Chondrocyte (in vitro differentiated cells): Measurements from ENCODE around the gene SRGAP1. TPM values are rescaled to one million over a fixed set of nuclear protein-coding genes. Genes with fewer than 3 reads are reported as not detected.
A peak's percentile ranks its signal among the peaks of the same experiment; 100 is the strongest.

Source experiments
- DNase-seq: peaks from one replicate; pipeline ENCODE4 v3.0.0; 2021; ENCODE audit warnings: mixed read lengths, low spot score
- H3K27ac Mint-ChIP-seq: one replicate; pipeline ENCODE4 v1.8.0; 2021; ENCODE audit warnings: mild to moderate bottlenecking, moderate library complexity, mixed read lengths; ENCODE audit not compliant: unreplicated experiment
- H3K27me3 Mint-ChIP-seq: 2 replicates; pipeline ENCODE4 v1.8.0; 2021; ENCODE audit warnings: low read depth, mixed read lengths
- H3K36me3 Mint-ChIP-seq: 2 replicates; pipeline ENCODE4 v1.8.0; 2021; ENCODE audit warnings: low read depth, mixed read lengths
- H3K4me1 Mint-ChIP-seq: 2 replicates; pipeline ENCODE4 v1.8.0; 2021; ENCODE audit warnings: low read depth, mild to moderate bottlenecking, mixed read lengths
- H3K4me3 Mint-ChIP-seq: one replicate; pipeline ENCODE4 v1.8.0; 2021; ENCODE audit warnings: mild to moderate bottlenecking, moderate library complexity, mixed read lengths; ENCODE audit not compliant: unreplicated experiment
- H3K9me3 Mint-ChIP-seq: 2 replicates; pipeline ENCODE4 v1.8.0; 2021; ENCODE audit warnings: low read depth, mixed read lengths
- total RNA-seq: library from RNA; stranded (reverse); gene quantifications from 3 replicates; pipeline ENCODE4 v1.2.1, GENCODE V29; 2021
- TF ChIP-seq, protein P1 (sequence below): fragments of 200-600 bp; sonication (generic); IDR thresholded peaks from 2 replicates; pipeline ENCODE4 v1.5.0; 2021; ENCODE audit warnings: antibody characterized with exemption, mild to moderate bottlenecking, moderate library complexity

Gene SRGAP1
- total RNA-seq, 1 donor from 2014 or later = 13.2 TPM

DNA sequence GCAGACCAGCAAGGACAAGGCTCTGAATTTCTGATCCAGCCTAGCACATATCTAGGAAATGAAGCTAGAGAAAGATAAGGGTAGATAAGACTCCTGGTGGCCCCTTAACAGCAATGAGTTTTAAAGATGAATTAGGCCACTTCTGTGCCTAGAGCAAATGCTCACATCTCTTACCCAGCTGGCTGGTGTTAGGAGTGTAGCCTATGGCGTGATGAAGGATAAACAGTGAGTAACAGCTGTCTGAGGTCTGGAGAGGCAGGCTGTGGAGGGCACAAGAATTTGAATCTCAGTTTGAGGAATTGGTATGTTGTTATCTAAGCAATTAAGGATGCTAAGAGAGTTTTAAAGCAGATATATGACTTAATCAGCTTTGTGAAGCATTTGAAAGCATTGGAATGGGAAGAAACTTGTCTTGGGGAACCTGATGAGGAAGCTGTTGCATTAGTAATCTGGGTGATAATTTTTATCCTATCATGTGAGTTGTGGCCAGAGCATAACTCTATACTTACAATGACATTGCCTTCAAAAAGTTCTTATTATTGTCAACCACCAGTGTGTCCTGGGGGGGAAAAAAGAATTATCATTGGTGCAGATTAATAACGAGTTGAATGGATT is 161.8 kb downstream of the SRGAP1 start:
- TF ChIP-seq, protein P1, sequence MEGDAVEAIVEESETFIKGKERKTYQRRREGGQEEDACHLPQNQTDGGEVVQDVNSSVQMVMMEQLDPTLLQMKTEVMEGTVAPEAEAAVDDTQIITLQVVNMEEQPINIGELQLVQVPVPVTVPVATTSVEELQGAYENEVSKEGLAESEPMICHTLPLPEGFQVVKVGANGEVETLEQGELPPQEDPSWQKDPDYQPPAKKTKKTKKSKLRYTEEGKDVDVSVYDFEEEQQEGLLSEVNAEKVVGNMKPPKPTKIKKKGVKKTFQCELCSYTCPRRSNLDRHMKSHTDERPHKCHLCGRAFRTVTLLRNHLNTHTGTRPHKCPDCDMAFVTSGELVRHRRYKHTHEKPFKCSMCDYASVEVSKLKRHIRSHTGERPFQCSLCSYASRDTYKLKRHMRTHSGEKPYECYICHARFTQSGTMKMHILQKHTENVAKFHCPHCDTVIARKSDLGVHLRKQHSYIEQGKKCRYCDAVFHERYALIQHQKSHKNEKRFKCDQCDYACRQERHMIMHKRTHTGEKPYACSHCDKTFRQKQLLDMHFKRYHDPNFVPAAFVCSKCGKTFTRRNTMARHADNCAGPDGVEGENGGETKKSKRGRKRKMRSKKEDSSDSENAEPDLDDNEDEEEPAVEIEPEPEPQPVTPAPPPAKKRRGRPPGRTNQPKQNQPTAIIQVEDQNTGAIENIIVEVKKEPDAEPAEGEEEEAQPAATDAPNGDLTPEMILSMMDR = no peak
- H3K36me3 Mint-ChIP-seq = peaks cover 5% of the 10 kb centered on the region
- no peaks in the 10 kb centered on the region for H3K27me3 Mint-ChIP-seq
- peaks cover 63% of the 10 kb centered on the region for H3K4me1 Mint-ChIP-seq
- H3K9me3 Mint-ChIP-seq = peaks cover 7% of the 10 kb centered on the region
- H3K27ac Mint-ChIP-seq = peak overlapping the region; percentile 84
- no peak overlapping the region for H3K4me3 Mint-ChIP-seq
- DNase-seq = no peak

DNA sequence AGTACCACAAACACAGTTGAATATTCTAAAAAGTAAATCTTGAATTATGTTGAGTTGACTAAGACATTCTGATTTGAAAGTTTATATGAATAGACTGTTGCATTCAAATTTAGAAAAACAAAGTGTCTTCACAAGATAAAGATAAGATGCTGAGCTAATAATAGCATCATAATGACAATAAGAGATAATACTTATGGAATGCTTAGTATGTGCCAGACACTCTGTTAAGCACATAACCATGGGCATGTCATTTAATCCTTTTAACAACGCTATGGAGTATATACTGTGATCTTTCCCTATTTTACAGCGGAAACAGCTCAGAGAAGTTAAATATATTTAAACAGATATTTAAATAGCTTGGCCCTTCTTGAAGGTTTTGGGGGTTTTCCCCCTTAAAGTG is 163.4 kb downstream of the SRGAP1 start:
- Mint-ChIP-seq H3K36me3 (peaks cover 3% of the 10 kb centered on the region), H3K4me1 (peaks cover 63% of the 10 kb centered on the region), H3K27ac (peak overlapping the region; percentile 22), H3K4me3 (no peak overlapping the region), H3K9me3 (peaks cover 7% of the 10 kb centered on the region), H3K27me3 (no peaks in the 10 kb centered on the region)
- TF ChIP-seq, protein P1 = no peak
- DNase-seq = no peak

DNA sequence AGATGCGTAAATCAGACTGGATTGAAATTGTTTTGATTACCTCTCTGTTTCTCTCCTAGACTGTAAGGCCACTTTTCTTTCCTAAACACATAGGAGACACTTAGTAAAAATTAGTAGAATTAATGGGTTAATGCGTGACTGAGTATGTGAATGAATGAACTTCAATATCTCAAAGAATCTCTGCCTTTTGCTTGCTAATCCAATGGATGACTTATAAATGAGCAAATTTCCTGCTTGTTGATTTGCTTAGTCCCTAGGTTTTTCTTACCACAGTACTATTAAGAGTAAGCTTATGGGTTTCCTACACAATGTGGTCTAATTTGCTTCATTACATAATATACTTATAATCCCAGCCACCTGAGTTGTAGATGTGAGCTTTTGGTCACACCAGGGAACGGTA is 164.1 kb downstream of the SRGAP1 start:
- TF ChIP-seq, protein P1 = no peak
- H3K27me3 Mint-ChIP-seq = no peaks in the 10 kb centered on the region
- peaks cover 3% of the 10 kb centered on the region for H3K9me3 Mint-ChIP-seq
- no peak for DNase-seq
- peak overlapping the region; percentile 41 for H3K27ac Mint-ChIP-seq
- no peak overlapping the region for H3K4me3 Mint-ChIP-seq
- H3K36me3 Mint-ChIP-seq = no peaks in the 10 kb centered on the region
- peaks cover 62% of the 10 kb centered on the region for H3K4me1 Mint-ChIP-seq

DNA sequence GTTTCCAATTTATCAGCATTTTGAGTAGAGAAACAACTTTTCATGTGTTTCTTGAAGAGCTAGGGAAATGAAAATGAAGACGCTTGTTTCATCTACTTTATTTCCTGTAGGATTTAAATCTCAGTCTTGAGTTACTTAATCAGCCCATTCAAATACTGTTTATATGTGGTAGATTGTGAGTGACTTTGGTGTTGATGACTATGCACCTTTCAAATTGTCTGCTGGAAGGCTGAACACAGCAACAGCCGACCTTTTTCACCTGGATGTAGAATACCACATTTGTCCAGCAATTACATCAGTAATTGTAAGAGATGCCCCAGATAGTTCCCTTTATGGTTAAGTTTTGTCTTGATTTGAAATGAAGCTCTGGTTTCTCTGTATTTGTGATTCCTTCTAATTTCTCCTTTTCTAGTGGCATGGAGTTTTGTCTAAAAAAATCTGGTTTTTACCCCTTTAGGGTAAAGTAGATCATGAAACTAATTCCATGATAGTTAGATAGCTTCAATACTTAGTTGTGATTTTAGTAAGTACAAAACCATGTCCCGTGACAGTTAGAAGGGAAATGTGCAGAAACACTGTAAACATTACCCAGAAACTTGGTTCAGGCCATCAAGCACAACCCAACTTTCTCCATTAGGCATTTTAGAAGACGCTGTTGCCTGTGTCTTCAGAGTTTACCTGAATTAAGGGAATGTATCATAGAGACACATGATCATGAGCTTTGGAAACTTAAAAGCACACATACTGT is 165.0 kb downstream of the SRGAP1 start:
- Mint-ChIP-seq H3K4me1 (peaks cover 68% of the 10 kb centered on the region), H3K36me3 (no peaks in the 10 kb centered on the region), H3K27me3 (no peaks in the 10 kb centered on the region), H3K27ac (peak overlapping the region; percentile 69), H3K4me3 (no peak overlapping the region), H3K9me3 (peaks cover 2% of the 10 kb centered on the region)
- TF ChIP-seq, protein P1 = no peak
- no peak for DNase-seq

DNA sequence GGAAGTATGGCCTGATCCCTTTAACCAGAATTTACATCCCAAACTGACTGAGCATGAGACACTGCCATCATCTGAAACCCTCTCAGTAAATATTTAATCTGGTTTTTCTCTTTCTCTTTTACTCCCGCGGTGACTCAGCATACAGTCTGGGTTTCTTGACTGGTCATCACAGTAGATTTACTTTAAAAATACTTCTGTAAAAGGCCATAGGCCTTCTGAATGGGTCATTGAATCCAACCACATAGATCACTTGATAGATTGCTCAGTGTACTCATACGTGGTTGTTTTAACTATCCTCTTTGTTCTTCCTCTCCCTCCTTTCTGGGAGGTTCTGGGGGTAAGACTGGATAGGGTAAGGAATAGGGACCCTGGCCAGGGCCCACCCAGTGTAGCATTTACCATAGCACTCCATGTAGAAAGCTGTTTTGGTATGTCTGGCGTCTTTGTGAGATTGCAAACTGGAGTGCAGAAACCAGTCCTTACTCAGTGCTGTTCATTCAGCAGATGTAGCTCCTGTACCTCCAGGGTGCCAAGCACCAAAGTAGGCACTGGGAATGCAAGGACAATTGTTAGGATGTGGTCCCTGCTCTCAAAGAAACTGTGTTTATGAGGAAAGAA is 165.7 kb downstream of the SRGAP1 start:
- DNase-seq = no peak
- H3K27me3 Mint-ChIP-seq = no peaks in the 10 kb centered on the region
- peaks cover 2% of the 10 kb centered on the region for H3K9me3 Mint-ChIP-seq
- H3K27ac Mint-ChIP-seq = peak overlapping the region; percentile 77
- peaks cover 68% of the 10 kb centered on the region for H3K4me1 Mint-ChIP-seq
- no peak overlapping the region for H3K4me3 Mint-ChIP-seq
- H3K36me3 Mint-ChIP-seq = no peaks in the 10 kb centered on the region
- TF ChIP-seq, protein P1 = no peak
